ENCODE results near the gene ATIC. TPM values are rescaled to one million over a fixed set of nuclear protein-coding genes. Genes with fewer than 3 reads are reported as not detected.

ATIC gene
- total and polyA plus RNA-seq, 7 experiments from 2014 or later: 62.1 to 205 (median 85.2) TPM

- peaks cover 0 to 3% (median 0%) of the 10 kb centered on the region in 11 donors for H3K9me3 Mint-ChIP-seq
Measured at GRCh38 chr2:215361211-215361875, 49.5 kb downstream of the ATIC start.

DNA sequence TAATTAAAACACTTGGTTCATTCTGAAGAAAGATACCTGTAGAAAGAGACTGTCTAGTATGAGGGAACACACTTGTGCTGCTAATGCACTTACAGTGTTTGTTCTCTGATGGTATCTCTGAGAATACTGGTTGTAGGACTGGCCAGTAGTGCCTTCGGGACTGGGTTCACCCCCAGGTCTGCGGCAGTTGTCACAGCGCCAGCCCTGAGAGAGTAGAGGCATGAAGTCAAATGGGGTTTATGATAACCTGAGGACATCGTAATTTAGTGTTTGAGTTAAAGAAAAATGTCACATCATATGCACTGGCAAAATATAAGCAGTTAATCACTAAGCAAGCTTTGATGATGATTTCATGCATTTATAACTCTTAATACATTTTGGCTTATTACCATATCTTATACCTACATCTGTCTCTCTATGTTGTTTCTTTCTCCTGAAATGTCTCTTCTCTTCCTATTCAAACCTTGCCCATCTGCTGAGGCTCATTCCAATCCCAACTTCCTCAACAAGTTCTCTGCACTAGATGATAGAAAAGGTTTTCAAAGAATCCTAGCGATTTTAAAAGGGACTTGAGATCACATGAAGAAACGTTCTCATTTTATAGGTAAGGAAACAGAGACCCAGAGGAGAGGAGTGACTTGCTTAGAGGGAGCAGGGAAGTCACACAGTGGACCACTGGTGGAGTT lies 50.2 kb downstream of the ATIC start:
- DNase-seq (no peak), ATAC-seq (no peak)
- H3K27me3 ChIP-seq (ENCODE audit: control insufficient read depth in 2 of 2, insufficient read depth in 2 of 2, low read length in 2 of 2): no peaks in the 10 kb centered on the region
- Mint-ChIP-seq H3K4me3 (no peak overlapping the region), H3K36me3 (peaks cover 12 to 57% (median 41%) of the 10 kb centered on the region in 5 donors), H3K27me3 (no peaks in the 10 kb centered on the region), H3K4me1 (peaks cover 0 to 2% (median 0%) of the 10 kb centered on the region in 7 donors), H3K9me3 (peaks cover 0 to 3% (median 0%) of the 10 kb centered on the region in 11 donors), H3K27ac (no peak overlapping the region)
- no peak overlapping the region for H3K4me3 ChIP-seq (ENCODE audit: low read length)
- intact Hi-C loops (cut with micrococcal nuclease): no loop called here
- peaks cover 0 to 11% (median 0%) of the 10 kb centered on the region in 3 experiments for H3K36me3 ChIP-seq (ENCODE audit: control insufficient read depth in 2 of 3, insufficient read depth in 3 of 3, low read length in 3 of 3)
- H3K4me1 ChIP-seq (ENCODE audit: control insufficient read depth in 2 of 2, insufficient read depth in 2 of 2, low read length in 2 of 2): no peaks in the 10 kb centered on the region
- no peaks in the 10 kb centered on the region for H3K9me3 ChIP-seq (ENCODE audit: control insufficient read depth in 2 of 3, low read length in 3 of 3)
- no peak overlapping the region for H3K27ac ChIP-seq (ENCODE audit: low read depth, low read length)
- CTCF ChIA-PET: no interaction called here
- POLR2A ChIA-PET: no interaction called here

More at GRCh38 chr2:215361211-215361875, 49.5 kb downstream of the ATIC start:
- intact Hi-C loops (cut with micrococcal nuclease): no loop called here
- Mint-ChIP-seq H3K36me3 (peaks cover 17 to 60% (median 47%) of the 10 kb centered on the region in 5 donors), H3K27ac (no peak overlapping the region), H3K4me3 (no peak overlapping the region), H3K27me3 (no peaks in the 10 kb centered on the region), H3K4me1 (peaks cover 0 to 2% (median 0%) of the 10 kb centered on the region in 7 donors)
- Histone ChIP-seq H3K9me3 (ENCODE audit: control insufficient read depth in 2 of 3, low read length in 3 of 3) (no peaks in the 10 kb centered on the region), H3K4me1 (ENCODE audit: control insufficient read depth in 2 of 2, insufficient read depth in 2 of 2, low read length in 2 of 2) (no peaks in the 10 kb centered on the region), H3K36me3 (ENCODE audit: control insufficient read depth in 2 of 3, insufficient read depth in 3 of 3, low read length in 3 of 3) (peaks cover 0 to 11% (median 0%) of the 10 kb centered on the region in 3 experiments), H3K4me3 (ENCODE audit: low read length) (no peak overlapping the region), H3K27ac (ENCODE audit: low read depth, low read length) (no peak overlapping the region), H3K27me3 (ENCODE audit: control insufficient read depth in 2 of 2, insufficient read depth in 2 of 2, low read length in 2 of 2) (no peaks in the 10 kb centered on the region)
- CTCF ChIA-PET: interaction anchor here (0.7 kb wide), 1 partner anchor 659 kb away, joined by 3 read pairs; no protein-coding TSS in a partner anchor
- ATAC-seq (no peak), DNase-seq (no peak)
- POLR2A ChIA-PET: no interaction called here

GRCh38 chr2:215362562-215362904 lies 50.7 kb downstream of the ATIC start:
- DNase-seq (no peak), ATAC-seq (no peak)
- Histone ChIP-seq H3K4me1 (ENCODE audit: control insufficient read depth in 2 of 2, insufficient read depth in 2 of 2, low read length in 2 of 2) (no peaks in the 10 kb centered on the region), H3K27me3 (ENCODE audit: control insufficient read depth in 2 of 2, insufficient read depth in 2 of 2, low read length in 2 of 2) (no peaks in the 10 kb centered on the region), H3K36me3 (ENCODE audit: control insufficient read depth in 2 of 3, insufficient read depth in 3 of 3, low read length in 3 of 3) (peaks cover 0 to 11% (median 0%) of the 10 kb centered on the region in 3 experiments), H3K27ac (ENCODE audit: low read depth, low read length) (no peak overlapping the region), H3K4me3 (ENCODE audit: low read length) (no peak overlapping the region), H3K9me3 (ENCODE audit: control insufficient read depth in 2 of 3, low read length in 3 of 3) (no peaks in the 10 kb centered on the region)
- Mint-ChIP-seq H3K4me1 (peaks cover 0 to 2% (median 0%) of the 10 kb centered on the region in 7 donors), H3K9me3 (peaks cover 0 to 3% (median 0%) of the 10 kb centered on the region in 11 donors), H3K4me3 (no peak overlapping the region), H3K36me3 (peaks cover 14 to 56% (median 41%) of the 10 kb centered on the region in 5 donors), H3K27me3 (no peaks in the 10 kb centered on the region), H3K27ac (no peak overlapping the region)
- ChIA-PET POLR2A (no interaction called here), CTCF (no interaction called here)
- intact Hi-C loops (cut with micrococcal nuclease): no loop called here

DNA sequence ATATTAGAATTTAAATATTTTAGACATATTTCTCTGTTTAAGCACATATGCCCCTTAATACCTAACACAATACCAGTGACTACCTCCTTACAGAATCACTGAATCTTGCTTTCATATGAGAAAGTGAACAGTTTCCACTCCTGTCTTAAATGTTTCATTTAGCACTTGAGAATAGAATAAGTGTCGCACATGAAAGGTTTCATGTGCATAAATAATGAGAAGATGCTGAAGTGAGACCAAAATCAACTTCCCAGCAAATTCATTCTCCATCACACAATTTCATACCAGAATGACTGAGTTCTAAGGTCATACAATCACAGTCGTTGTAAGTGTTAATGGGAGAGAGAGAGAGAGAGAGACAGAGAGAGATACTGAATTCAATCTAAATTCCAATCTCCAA lies 51.2 kb downstream of the ATIC start:
- Histone ChIP-seq H3K4me1 (ENCODE audit: control insufficient read depth in 2 of 2, insufficient read depth in 2 of 2, low read length in 2 of 2) (no peaks in the 10 kb centered on the region), H3K9me3 (ENCODE audit: control insufficient read depth in 2 of 3, low read length in 3 of 3) (no peaks in the 10 kb centered on the region), H3K4me3 (ENCODE audit: low read length) (no peak overlapping the region), H3K36me3 (ENCODE audit: control insufficient read depth in 2 of 3, insufficient read depth in 3 of 3, low read length in 3 of 3) (peaks cover 0 to 11% (median 0%) of the 10 kb centered on the region in 3 experiments), H3K27me3 (ENCODE audit: control insufficient read depth in 2 of 2, insufficient read depth in 2 of 2, low read length in 2 of 2) (no peaks in the 10 kb centered on the region), H3K27ac (ENCODE audit: low read depth, low read length) (no peak overlapping the region)
- intact Hi-C loops (cut with micrococcal nuclease): no loop called here
- H3K9me3 Mint-ChIP-seq: peaks cover 0 to 3% (median 0%) of the 10 kb centered on the region in 11 donors
- DNase-seq: no peak
- H3K4me1 Mint-ChIP-seq: peaks cover 0 to 2% (median 0%) of the 10 kb centered on the region in 7 donors
- peaks cover 17 to 58% (median 41%) of the 10 kb centered on the region in 5 donors for H3K36me3 Mint-ChIP-seq
- H3K4me3 Mint-ChIP-seq: no peak overlapping the region
- no peak overlapping the region for H3K27ac Mint-ChIP-seq
- no peak for ATAC-seq
- H3K27me3 Mint-ChIP-seq: no peaks in the 10 kb centered on the region
- ChIA-PET POLR2A (no interaction called here), CTCF (no interaction called here)

DNA sequence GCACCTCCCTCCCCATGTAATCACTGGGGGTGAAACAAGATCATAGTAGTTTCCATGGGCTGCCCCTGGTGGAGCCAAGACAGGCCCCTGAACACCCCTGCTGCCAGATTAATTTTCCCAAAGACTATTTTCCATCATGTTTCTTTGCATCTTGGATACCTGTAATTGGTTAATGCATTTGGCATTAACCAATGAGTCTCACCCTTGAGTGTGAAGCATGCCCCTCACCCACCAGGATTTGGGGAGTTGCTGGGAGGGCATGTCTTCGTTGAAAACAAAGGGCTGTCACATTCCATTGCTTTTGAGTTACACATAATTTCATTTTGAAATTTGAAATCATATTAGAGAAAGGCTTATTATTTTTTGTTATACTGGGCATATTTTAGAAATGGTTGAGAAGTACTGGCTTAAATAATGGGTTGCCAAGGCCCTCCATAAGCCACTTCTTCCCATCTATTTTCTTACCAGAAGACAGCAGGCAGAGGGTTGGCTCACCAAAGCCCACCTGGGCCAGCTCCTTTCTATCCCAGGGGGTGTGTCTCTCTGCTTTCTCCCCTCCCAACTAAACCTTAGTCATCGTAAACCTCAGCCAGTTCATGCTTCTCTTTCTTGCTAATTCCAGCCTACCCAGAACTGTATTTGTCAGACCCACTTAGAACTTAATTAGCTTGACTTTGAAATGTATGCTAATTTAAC lies 51.8 kb downstream of the ATIC start:
- DNase-seq: no peak
- Mint-ChIP-seq H3K4me3 (no peak overlapping the region), H3K27ac (no peak overlapping the region), H3K36me3 (peaks cover 17 to 57% (median 37%) of the 10 kb centered on the region in 5 donors), H3K27me3 (no peaks in the 10 kb centered on the region), H3K9me3 (peaks cover 0 to 3% (median 0%) of the 10 kb centered on the region in 11 donors), H3K4me1 (peaks cover 0 to 2% (median 0%) of the 10 kb centered on the region in 7 donors)
- H3K9me3 ChIP-seq (ENCODE audit: control insufficient read depth in 2 of 3, low read length in 3 of 3): no peaks in the 10 kb centered on the region
- H3K27me3 ChIP-seq (ENCODE audit: control insufficient read depth in 2 of 2, insufficient read depth in 2 of 2, low read length in 2 of 2): no peaks in the 10 kb centered on the region
- ChIA-PET CTCF (no interaction called here), POLR2A (no interaction called here)
- no peak overlapping the region for H3K4me3 ChIP-seq (ENCODE audit: low read length)
- no peaks in the 10 kb centered on the region for H3K4me1 ChIP-seq (ENCODE audit: control insufficient read depth in 2 of 2, insufficient read depth in 2 of 2, low read length in 2 of 2)
- peaks cover 0 to 11% (median 0%) of the 10 kb centered on the region in 3 experiments for H3K36me3 ChIP-seq (ENCODE audit: control insufficient read depth in 2 of 3, insufficient read depth in 3 of 3, low read length in 3 of 3)
- intact Hi-C loops (cut with micrococcal nuclease): no loop called here
- ATAC-seq: no peak
- H3K27ac ChIP-seq (ENCODE audit: low read depth, low read length): no peak overlapping the region

GRCh38 chr2:215364157-215365155 lies 52.6 kb downstream of the ATIC start:
- CTCF ChIA-PET: no interaction called here
- peaks cover 0 to 11% (median 0%) of the 10 kb centered on the region in 3 experiments for H3K36me3 ChIP-seq (ENCODE audit: control insufficient read depth in 2 of 3, insufficient read depth in 3 of 3, low read length in 3 of 3)
- H3K9me3 ChIP-seq (ENCODE audit: control insufficient read depth in 2 of 3, low read length in 3 of 3): no peaks in the 10 kb centered on the region
- H3K4me1 Mint-ChIP-seq: peaks cover 0 to 2% (median 0%) of the 10 kb centered on the region in 7 donors
- H3K27ac Mint-ChIP-seq: no peak overlapping the region
- no peaks in the 10 kb centered on the region for H3K4me1 ChIP-seq (ENCODE audit: control insufficient read depth in 2 of 2, insufficient read depth in 2 of 2, low read length in 2 of 2)
- H3K27me3 Mint-ChIP-seq: no peaks in the 10 kb centered on the region
- peaks cover 17 to 52% (median 37%) of the 10 kb centered on the region in 5 donors for H3K36me3 Mint-ChIP-seq
- H3K9me3 Mint-ChIP-seq: peaks cover 0 to 3% (median 0%) of the 10 kb centered on the region in 11 donors
- DNase-seq (no peak), ATAC-seq (no peak)
- H3K27ac ChIP-seq (ENCODE audit: low read depth, low read length): no peak overlapping the region
- intact Hi-C loops (cut with micrococcal nuclease): no loop called here
- no peak overlapping the region for H3K4me3 ChIP-seq (ENCODE audit: low read length)
- no peaks in the 10 kb centered on the region for H3K27me3 ChIP-seq (ENCODE audit: control insufficient read depth in 2 of 2, insufficient read depth in 2 of 2, low read length in 2 of 2)
- POLR2A ChIA-PET: no interaction called here
- no peak overlapping the region for H3K4me3 Mint-ChIP-seq

Measured in naive thymus-derived CD4-positive, alpha-beta T cell (primary cell).